GM18907 (cell line): ENCODE measurements around the gene NOLC1.

Experiments used
- ATAC-seq: cut with Tn5 transposase; IDR thresholded peaks from one replicate; pipeline ENCODE4 v1.9.1; 2021; ENCODE audit warnings: mild to moderate bottlenecking, moderate library complexity; ENCODE audit not compliant: unreplicated experiment

NOLC1 gene

DNA sequence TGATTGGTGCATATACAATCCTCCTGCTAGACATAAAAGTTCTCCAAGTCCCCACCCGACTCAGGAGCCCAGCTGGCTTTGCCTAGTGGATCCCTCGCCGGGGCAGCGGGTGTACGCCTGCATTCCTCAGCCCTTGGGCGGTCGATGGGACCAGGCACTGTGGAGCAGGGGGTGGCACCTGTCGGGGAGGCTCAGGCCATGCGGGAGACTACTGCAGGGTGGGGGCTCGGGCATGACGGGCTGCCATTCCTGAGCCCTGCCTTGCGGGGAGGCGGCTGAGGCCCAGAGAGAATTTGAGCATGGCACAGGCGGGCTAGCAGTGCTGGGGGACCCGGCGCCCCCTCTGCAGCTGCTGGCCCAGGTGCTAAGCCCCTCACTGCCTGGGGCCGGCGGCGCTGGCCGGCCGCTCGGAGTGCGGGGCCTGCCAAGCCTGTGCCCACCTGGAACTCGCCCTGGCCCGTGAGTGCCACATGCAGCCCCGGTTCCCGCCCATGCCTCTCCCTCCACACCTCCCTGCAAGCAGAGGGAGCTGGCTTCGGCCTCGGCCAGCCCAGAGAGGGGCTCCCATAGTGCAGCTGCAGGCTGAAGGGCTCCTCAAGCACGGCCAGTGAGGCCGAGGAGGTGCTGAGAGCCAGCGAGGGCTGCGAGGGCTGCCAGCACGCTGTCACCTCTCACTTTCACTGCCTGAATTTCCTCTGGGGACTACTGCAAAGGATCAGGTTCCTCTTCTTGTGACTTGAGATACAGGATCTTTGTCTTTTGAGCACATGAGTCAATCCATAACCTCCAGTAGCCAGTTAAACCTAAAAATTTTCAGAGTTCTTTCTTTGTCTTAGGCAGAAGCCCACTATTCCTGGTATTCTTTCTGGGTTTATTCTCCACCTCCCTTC is 48.8 kb downstream of the NOLC1 start:
- ATAC-seq: no peak

- ATAC-seq: no peak
These were observed 50.2 kb downstream of the NOLC1 start for GRCh38 chr10:102202386-102202785.

DNA sequence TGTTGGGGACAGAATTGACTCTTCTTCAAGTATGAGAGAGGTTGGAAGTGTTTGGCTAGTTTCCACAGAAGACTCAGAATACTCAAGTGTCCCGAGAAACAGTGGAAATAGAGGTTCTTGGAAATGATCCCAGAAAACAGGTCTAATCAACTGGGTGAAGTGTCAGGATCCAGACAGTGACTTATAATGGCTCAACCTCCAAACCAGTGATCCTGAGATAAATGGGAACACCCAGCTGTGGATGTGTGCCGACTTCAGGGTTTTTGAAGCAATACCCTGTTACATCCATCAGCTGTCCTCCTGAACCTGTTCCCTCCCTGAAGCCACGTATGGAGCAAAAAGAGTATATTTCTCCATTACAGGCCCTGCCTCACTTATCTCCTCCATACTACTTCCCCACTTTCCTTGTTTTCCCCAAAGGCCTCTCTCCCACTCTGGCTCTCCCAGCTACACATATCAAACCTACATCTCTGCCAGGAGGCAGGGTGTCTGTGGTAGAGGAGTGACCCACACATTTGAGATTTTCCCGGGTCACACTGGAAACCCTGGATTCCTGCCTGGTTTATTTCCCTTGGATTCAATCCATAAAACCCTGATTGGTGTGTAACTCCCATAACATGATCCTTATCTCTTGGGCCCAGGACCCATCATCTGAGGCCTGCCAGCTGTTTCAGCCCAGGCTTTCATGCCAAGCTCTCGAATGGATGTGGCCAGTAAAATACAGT is 56.3 kb downstream of the NOLC1 start:
- no peak for ATAC-seq

GRCh38 chr10:102211615-102212299 is 59.6 kb downstream of the NOLC1 start:
- ATAC-seq: no peak
